ENCODE data around the gene OR4S1. TPM values are rescaled to one million over a fixed set of nuclear protein-coding genes. Genes with fewer than 3 reads are reported as not detected.

The OR4S1 gene
- total and polyA plus RNA-seq, 11 donors: not detected

DNA sequence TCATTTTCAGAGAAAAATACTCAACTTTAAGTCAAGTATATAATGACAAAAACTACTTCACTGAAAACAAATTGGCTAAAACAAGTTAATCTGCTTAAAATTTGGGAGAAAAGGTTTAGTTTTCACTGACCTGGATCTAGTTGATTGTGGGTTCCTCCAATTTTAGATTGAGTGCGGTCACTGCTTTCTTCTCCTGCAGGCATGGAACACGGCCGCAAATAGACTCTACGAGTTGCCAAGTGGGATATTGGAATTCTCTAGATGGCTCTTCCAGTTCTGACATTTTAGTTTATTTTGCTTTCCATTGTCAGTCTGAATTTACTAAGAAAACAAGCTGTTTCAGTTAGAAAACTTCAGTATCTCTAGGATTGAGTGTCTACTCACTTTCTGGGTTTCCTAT is 48.0 kb downstream of the OR4S1 start:
- TF ChIP-seq, protein P1, sequence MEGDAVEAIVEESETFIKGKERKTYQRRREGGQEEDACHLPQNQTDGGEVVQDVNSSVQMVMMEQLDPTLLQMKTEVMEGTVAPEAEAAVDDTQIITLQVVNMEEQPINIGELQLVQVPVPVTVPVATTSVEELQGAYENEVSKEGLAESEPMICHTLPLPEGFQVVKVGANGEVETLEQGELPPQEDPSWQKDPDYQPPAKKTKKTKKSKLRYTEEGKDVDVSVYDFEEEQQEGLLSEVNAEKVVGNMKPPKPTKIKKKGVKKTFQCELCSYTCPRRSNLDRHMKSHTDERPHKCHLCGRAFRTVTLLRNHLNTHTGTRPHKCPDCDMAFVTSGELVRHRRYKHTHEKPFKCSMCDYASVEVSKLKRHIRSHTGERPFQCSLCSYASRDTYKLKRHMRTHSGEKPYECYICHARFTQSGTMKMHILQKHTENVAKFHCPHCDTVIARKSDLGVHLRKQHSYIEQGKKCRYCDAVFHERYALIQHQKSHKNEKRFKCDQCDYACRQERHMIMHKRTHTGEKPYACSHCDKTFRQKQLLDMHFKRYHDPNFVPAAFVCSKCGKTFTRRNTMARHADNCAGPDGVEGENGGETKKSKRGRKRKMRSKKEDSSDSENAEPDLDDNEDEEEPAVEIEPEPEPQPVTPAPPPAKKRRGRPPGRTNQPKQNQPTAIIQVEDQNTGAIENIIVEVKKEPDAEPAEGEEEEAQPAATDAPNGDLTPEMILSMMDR (IDR thresholded peaks at IDR 0.05): no peak
- TF ChIP-seq POLR2A (IDR thresholded peaks at IDR 0.05): no peak
- no peak overlapping the region for H3K4me3 ChIP-seq
- DNase-seq (no peak), ATAC-seq (peak in 1 of 4 donors; percentile 58)
- H3K36me3 ChIP-seq: no peaks in the 10 kb centered on the region
- no peak overlapping the region for H3K27ac ChIP-seq
- H3K27me3 ChIP-seq: no peaks in the 10 kb centered on the region
- intact Hi-C loops (cut with DNase I): loop anchor here in 4 of 10 donors (10.0 kb wide), 1 partner anchor 1671 kb away; no protein-coding TSS in a partner anchor
- H3K4me1 ChIP-seq: no peaks in the 10 kb centered on the region
- WGBS, 4 donors: 75 to 87% (median 78%) methylated on average over 4 of the region's 4 CpGs
- peaks cover 0 to 12% (median 0%) of the 10 kb centered on the region in 12 donors for H3K9me3 ChIP-seq

DNA sequence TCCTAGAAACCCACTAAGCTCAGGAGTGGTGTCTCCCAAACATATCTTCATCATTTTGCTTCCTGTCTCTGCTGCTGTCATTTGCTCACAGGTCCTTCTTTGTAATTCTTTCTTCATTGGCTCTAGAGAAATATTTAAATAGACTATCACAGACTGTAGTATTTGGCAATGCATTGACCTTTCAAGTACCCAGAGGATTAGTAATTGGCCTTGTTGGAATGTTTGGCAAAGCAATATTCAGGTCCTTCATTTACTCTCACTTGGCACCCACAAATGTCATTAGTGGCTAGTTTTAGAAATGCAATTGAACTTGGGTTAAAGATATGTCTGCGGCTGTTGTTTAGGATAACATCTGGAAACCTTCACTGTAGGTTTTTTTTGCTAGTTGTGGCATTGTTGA is 48.7 kb downstream of the OR4S1 start:
- H3K4me3 ChIP-seq: no peak overlapping the region
- no peak for DNase-seq
- no peak for TF ChIP-seq POLR2A (IDR thresholded peaks at IDR 0.05)
- TF ChIP-seq, protein P1 (IDR thresholded peaks at IDR 0.05): no peak
- H3K27ac ChIP-seq: no peak overlapping the region
- 54 to 73% (median 61%) methylated on average over 1 of the region's 1 CpG for WGBS, 4 donors
- intact Hi-C loops (cut with DNase I): loop anchor here in 5 of 10 donors (5.0 to 10.0 kb wide), 2 partner anchors 1670 to 1673 kb away; no protein-coding TSS in a partner anchor
- H3K36me3 ChIP-seq: no peaks in the 10 kb centered on the region
- no peaks in the 10 kb centered on the region for H3K4me1 ChIP-seq
- no peaks in the 10 kb centered on the region for H3K27me3 ChIP-seq
- peaks cover 0 to 12% (median 0%) of the 10 kb centered on the region in 12 donors for H3K9me3 ChIP-seq
- peak in 2 of 4 donors; percentile 78 to 81 for ATAC-seq

Other genes starting within 250 kb of the OR4S1 start
- gene OR4B1, start 89.4 kb upstream of the OR4S1 start, total RNA-seq: not detected
- gene OR4B1, start 89.4 kb upstream of the OR4S1 start, polyA plus RNA-seq: not detected
- not detected for gene OR4X2, start 61.1 kb upstream of the OR4S1 start, total RNA-seq
- gene OR4X2, start 61.1 kb upstream of the OR4S1 start, polyA plus RNA-seq: not detected
- not detected for gene OR4X1, start 42.4 kb upstream of the OR4S1 start, total RNA-seq
- gene OR4X1, start 42.4 kb upstream of the OR4S1 start, polyA plus RNA-seq: not detected
- not detected for gene OR4C3, start 18.7 kb downstream of the OR4S1 start, total RNA-seq
- gene OR4C3, start 18.7 kb downstream of the OR4S1 start, polyA plus RNA-seq: not detected
- gene OR4C5, start 60.2 kb downstream of the OR4S1 start, total RNA-seq: not detected
- gene OR4C5, start 60.2 kb downstream of the OR4S1 start, polyA plus RNA-seq: not detected
- gene OR4A47, start 182.6 kb downstream of the OR4S1 start, total RNA-seq: not detected
- not detected for gene OR4A47, start 182.6 kb downstream of the OR4S1 start, polyA plus RNA-seq